ENCODE measurements around the gene CLEC17A.

The CLEC17A gene

DNA sequence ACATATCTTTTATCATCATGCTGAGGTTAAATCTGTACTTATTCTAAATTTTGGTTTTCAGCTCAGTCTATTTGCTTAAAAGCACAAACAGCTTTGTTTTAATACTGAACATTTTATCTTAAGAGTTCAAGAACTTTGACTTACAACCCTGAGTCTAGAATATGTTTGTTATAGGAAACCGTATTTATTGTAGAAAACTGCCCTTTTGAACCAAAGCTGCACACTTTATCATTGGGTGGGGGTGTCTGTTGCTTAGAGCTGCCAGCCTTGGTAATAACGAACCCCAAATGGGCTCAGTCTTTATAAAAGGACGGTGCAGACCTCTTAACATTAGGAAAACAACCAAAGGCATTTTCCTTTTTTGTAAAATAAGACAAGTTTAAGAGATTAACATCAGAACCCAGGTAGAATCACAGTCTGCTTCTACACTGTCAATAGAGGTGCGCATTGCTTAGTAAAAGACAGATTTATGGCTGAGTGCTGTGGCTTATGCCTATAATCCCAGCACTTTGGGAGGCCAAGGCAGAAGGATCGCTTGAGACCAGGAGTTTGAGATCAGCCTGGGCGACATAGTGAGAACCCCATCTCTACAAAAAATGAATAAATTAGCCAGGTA, 77.1 kb downstream of the CLEC17A start:
- no peak for DNase-seq

DNA sequence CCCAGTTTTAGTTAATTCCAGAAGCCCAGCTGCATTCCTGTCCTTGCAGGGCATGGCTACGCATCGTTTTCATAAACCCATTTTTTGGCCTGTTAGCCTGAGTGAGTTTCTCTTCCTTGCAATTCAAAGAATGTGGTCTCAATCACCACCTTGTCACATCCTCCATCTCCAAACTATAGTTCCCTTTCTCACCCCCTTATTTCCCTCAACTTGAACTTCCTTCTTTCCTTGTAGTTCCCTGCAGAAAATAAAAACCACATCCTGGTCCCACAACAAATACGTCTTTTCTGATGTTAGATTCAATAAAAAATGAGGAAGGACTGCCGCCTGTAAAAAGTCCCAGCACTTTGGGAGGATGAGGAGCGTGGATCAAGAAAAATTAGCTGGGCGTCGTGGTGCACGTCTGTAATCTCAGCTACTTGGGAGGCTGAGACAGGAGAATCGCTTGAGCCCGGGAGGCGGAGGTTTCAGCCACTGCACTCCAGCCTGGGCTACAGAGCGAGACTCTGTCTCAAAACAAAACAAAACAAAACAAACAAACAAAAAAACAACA, 78.6 kb downstream of the CLEC17A start:
- DNase-seq, result no peak
